ENCODE measurements around the gene ACBD4. TPM values are rescaled to one million over a fixed set of nuclear protein-coding genes. Genes with fewer than 3 reads are reported as not detected.

Gene ACBD4
- total RNA-seq, 2 experiments from 2014 or later: 12.3 to 12.7 TPM

DNA sequence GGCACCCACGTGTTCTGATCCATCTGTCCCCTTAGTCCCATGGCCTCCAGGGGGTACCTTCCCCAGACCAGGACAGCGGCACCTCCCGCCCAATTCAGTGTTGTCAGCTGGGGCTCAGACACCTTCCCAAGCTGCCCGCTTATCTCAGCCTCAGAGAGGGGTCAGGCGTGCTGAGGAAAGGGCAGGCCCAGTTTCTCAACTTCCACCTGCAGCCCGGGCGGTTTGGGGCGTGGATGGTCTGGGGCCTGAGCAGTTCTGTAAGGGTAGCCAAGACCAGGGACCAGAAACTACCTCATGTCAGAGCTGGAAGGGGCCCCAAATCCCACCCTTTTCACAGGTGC lies 8.3 kb upstream of the ACBD4 start:
- intact Hi-C loops (cut with micrococcal nuclease): no loop called here
- H3K27me3 Mint-ChIP-seq (ENCODE audit: low read depth): peaks cover 4% of the 10 kb centered on the region
- no peaks in the 10 kb centered on the region for H3K4me1 Mint-ChIP-seq (ENCODE audit: low read depth)
- H3K9me3 Mint-ChIP-seq: no peaks in the 10 kb centered on the region
- H3K36me3 Mint-ChIP-seq (ENCODE audit: low read depth): no peaks in the 10 kb centered on the region
- no peak overlapping the region for H3K27ac Mint-ChIP-seq
- CTCF ChIA-PET: no interaction called here
- DNase-seq: no peak
- H3K4me3 Mint-ChIP-seq: no peak overlapping the region

DNA sequence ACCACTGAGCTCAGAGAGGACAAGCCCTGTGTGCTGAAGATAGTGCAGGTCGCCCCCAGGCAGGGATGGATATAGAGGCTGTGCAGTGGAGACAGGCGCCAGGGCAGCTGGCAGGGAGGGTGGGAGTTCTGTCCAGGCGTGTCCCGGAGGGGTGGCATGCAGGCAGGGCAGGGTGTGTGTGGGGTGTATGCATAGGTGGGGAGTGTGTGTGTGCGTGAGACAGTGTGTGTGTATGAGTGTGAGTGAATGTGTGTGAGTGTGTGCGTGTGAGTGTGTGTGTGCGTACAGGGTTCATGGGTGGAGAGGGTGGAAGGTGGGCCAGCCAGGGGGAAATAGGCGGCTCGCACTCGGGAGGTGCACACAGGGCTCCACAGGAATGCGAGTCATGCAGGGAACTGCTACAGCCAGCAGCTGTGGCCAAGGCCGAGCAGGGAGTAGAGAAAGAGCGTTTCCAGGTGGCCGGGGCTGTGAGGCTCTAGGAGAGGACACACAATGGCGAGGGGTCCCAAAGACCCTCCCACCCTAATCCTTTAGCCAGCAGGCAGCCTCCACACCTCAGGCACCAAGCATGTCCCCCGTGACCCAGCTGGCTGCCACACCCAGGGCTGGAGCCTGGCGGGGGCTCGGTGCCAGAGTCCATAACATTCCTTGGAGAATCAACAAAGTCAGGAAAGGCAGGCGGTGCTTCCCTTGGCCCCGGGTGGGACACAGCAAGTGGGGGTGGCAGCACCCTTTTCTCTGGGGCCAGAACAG lies 7.8 kb upstream of the ACBD4 start:
- no peak overlapping the region for H3K4me3 Mint-ChIP-seq
- peaks cover 4% of the 10 kb centered on the region for H3K27me3 Mint-ChIP-seq (ENCODE audit: low read depth)
- H3K4me1 Mint-ChIP-seq (ENCODE audit: low read depth): no peaks in the 10 kb centered on the region
- CTCF ChIA-PET: interaction anchor here (0.6 kb wide), 1 partner anchor 10 kb away, joined by 3 read pairs; no protein-coding TSS in a partner anchor
- no peaks in the 10 kb centered on the region for H3K36me3 Mint-ChIP-seq (ENCODE audit: low read depth)
- H3K27ac Mint-ChIP-seq: no peak overlapping the region
- no peaks in the 10 kb centered on the region for H3K9me3 Mint-ChIP-seq
- intact Hi-C loops (cut with micrococcal nuclease): no loop called here
- no peak for DNase-seq

DNA sequence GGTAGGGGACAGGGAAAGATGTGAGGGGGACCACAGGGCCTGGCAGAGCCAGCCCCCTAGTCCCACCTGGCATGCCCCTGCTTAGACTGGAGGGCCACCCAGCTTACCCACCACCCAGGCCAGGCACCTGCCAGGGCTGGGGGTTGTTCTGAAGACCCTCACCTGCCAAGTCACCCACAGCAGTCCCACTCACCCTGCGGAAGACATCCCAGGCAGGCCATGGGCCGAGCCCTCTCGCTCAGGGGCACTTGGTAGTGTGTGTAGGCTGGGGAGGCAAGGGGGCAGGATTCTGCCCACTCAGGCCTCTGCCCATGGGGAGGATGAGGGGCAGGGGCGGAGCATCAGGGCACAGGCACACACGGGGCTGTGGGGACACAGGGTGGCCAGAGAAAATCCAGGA lies 7.2 kb upstream of the ACBD4 start:
- DNase-seq: no peak
- no peaks in the 10 kb centered on the region for H3K36me3 Mint-ChIP-seq (ENCODE audit: low read depth)
- H3K9me3 Mint-ChIP-seq: no peaks in the 10 kb centered on the region
- peaks cover 4% of the 10 kb centered on the region for H3K27me3 Mint-ChIP-seq (ENCODE audit: low read depth)
- peaks cover 1% of the 10 kb centered on the region for H3K4me1 Mint-ChIP-seq (ENCODE audit: low read depth)
- CTCF ChIA-PET: interaction anchor here (0.6 kb wide), 1 partner anchor 10 kb away, joined by 3 read pairs; no protein-coding TSS in a partner anchor
- no peak overlapping the region for H3K27ac Mint-ChIP-seq
- no peak overlapping the region for H3K4me3 Mint-ChIP-seq
- intact Hi-C loops (cut with micrococcal nuclease): no loop called here

DNA sequence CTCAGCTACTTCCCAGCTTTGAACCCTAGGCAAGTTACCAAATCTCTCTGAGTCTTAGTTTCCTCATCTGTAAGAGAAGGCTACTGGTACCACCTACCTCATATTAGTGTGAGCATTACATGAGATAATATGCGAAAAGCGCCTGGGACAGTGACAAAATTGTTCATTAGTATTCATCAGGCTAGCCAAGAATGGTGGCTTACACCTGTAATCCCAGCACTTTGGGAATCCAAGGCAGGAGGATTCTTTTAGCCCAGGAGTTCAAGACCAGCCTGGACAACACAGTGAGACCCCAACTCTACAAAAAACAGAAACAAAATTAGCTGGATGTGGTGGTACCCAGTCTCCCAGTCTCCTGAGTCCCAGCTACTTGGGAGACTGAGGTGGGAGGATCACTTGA lies 6.5 kb upstream of the ACBD4 start:
- Mint-ChIP-seq H3K36me3 (ENCODE audit: low read depth) (no peaks in the 10 kb centered on the region), H3K9me3 (no peaks in the 10 kb centered on the region), H3K4me1 (ENCODE audit: low read depth) (peaks cover 5% of the 10 kb centered on the region), H3K4me3 (no peak overlapping the region), H3K27me3 (ENCODE audit: low read depth) (peaks cover 4% of the 10 kb centered on the region), H3K27ac (no peak overlapping the region)
- CTCF ChIA-PET: interaction anchor here (1.2 kb wide), 1 partner anchor 69 kb away, joined by 3 read pairs; no protein-coding TSS in a partner anchor
- DNase-seq: no peak
- intact Hi-C loops (cut with micrococcal nuclease): no loop called here

DNA sequence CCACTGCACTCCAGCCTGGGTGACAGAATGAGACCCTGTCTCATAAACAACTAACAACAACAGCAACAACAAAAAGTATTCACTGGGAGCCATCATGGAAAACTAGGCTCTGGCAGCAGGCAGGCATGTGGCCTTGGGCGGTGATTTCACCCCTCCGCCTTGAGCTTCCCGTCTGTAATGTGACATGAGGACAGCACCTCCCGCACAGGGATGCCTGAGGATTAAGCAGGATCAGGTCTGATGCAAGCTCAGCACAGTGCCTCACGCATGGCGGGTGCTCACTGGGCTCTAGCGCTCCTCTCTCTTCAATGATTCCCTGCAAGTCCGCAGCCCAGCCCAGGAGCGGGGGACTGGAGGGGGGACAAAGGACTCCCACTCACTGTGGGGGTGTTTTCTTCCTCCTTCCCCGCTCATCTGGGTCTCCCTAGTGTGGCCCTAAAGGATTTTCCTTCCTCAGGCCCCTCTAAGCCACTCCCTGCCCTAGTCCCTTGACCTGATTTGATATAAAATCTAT lies 6.0 kb upstream of the ACBD4 start:
- CTCF ChIA-PET: interaction anchor here (0.5 to 1.2 kb wide), 2 partner anchors 11 to 68 kb away, joined by 3 to 4 read pairs; no protein-coding TSS in a partner anchor
- intact Hi-C loops (cut with micrococcal nuclease): no loop called here
- H3K4me1 Mint-ChIP-seq (ENCODE audit: low read depth): peaks cover 5% of the 10 kb centered on the region
- H3K27me3 Mint-ChIP-seq (ENCODE audit: low read depth): peaks cover 4% of the 10 kb centered on the region
- no peaks in the 10 kb centered on the region for H3K36me3 Mint-ChIP-seq (ENCODE audit: low read depth)
- no peak for DNase-seq
- H3K4me3 Mint-ChIP-seq: no peak overlapping the region
- H3K27ac Mint-ChIP-seq: no peak overlapping the region
- no peaks in the 10 kb centered on the region for H3K9me3 Mint-ChIP-seq

DNA sequence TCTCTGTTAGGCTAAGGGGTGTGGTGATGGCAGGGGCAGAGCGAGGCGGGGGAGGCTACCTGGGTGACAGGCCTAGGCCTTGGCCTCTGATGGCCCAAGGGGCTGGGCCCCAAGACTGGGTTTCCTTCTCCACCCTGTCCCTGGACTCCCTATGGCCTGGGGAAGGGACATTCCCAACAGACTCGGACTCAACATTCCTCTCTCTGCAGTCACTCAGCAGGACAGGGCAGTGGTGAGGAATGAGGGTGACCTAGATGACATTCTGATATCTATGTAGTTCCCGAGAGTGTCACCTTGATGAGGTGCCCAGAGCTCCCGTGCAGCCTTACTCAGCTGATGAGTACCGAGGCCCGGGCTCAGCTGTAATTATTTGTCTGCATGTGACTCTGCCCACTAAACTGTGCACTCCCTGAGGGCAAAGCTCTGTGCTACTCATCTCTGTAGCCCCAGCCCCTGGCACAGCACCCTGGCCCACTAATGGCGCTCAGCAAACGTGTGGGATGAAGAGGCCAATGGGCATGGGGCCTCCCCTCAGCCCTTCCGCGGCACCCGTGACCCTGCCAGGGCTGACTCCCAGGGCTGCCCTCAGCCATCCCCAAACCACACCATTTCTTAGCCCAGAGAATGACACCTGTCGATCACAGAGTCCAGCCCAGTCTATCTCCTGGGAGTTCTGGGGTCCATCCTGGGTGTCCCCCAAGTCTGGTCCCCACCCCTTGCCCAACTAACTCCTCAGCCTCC lies 5.4 kb upstream of the ACBD4 start:
- Mint-ChIP-seq H3K27ac (no peak overlapping the region), H3K9me3 (no peaks in the 10 kb centered on the region), H3K4me1 (ENCODE audit: low read depth) (peaks cover 5% of the 10 kb centered on the region), H3K27me3 (ENCODE audit: low read depth) (peaks cover 4% of the 10 kb centered on the region), H3K4me3 (no peak overlapping the region), H3K36me3 (ENCODE audit: low read depth) (no peaks in the 10 kb centered on the region)
- intact Hi-C loops (cut with micrococcal nuclease): no loop called here
- CTCF ChIA-PET: interaction anchor here (0.5 to 1.2 kb wide), 4 partner anchors 11 to 68 kb away, joined by 3 to 5 read pairs (median 4); no protein-coding TSS in a partner anchor
- no peak for DNase-seq

DNA sequence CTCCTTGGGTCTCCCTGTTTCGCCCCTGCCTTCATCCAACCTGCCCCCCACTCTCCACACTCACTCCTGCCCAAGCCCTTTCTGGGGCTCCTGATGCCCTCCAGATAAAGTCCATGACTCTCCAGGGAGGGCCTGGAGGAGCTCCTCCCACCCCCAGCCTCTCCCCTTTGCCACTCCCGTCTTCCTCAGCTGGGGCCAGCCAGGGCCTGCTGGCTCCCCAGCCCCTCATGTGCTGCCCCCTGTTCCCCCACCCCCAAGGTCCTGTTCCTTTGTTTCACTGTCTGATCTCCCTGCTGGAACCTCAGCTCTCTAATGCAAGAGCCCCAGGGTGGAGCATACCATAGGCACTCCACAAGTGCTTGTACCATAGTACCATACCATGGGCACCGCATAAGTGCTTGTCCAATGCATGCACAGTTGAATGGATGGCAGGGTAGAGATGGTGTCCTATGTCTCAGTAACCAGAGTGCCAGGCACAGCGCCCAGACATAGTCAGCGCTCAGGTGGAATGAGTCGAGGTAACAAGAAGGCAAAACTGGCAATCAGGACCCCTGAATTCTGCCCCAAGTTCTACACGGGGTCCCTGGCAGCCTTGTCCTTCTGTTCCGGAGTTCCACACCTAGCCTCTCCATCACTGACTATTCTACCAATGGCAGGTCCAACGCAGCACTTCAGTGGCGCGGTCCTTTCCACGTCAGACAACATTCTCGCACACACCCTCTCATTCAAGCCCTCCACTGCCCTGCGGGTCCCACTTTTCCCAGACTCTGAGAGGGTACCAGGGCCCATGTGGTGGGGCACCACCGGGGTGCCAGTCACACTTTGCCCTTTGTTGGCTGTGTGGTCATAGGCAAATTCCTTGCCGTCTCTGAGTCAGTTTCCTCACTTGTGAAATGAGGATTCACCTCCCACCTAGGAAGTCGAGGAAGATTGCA lies 4.5 kb upstream of the ACBD4 start:
- Mint-ChIP-seq H3K27me3 (ENCODE audit: low read depth) (peaks cover 4% of the 10 kb centered on the region), H3K36me3 (ENCODE audit: low read depth) (no peaks in the 10 kb centered on the region), H3K9me3 (no peaks in the 10 kb centered on the region), H3K4me3 (peak overlapping the region; percentile 47), H3K27ac (no peak overlapping the region), H3K4me1 (ENCODE audit: low read depth) (peaks cover 6% of the 10 kb centered on the region)
- no peak for DNase-seq
- CTCF ChIA-PET: interaction anchor here (1.0 to 10.2 kb wide), 4 partner anchors 12 to 214 kb away, joined by 3 to 252 read pairs (median 4); partner anchors contain the start of genes HEXIM1 and HEXIM2
- intact Hi-C loops (cut with micrococcal nuclease): no loop called here

DNA sequence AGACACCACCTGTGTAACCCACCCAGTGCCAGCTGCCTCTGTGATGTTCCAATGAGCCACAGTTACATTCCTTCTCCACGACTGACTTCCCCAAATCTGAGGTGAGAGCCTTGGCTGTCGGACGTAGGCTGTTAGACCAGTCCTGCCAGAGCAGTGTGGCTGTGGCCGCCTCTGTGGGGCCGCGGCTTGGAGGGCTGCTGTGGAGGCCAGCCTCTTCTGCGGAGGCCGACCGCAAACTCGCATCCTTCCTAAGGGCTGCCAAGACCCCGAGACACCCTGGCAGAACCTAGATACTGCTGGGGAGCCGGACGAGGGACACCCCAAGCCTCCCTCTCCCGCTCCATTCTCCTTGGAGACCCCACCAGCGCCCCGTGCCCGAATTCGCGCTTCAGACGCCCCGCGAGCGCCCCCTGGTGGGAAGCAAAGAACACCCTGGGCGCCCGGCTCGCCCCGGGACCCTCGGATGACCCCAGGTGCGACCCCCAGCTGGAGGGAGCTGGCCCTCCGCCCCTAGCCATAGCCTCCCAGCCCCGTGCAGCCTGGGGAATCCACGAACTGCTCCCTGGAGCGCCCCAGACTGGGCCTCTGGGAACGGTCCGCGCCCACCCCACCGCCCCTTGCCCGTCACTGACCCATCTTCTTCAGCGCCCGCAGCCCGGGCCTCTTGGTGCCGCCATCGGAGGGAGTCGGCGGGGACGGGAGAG lies 3.7 kb upstream of the ACBD4 start:
- Mint-ChIP-seq H3K36me3 (ENCODE audit: low read depth) (no peaks in the 10 kb centered on the region), H3K27ac (no peak overlapping the region), H3K27me3 (ENCODE audit: low read depth) (peaks cover 4% of the 10 kb centered on the region), H3K9me3 (no peaks in the 10 kb centered on the region), H3K4me1 (ENCODE audit: low read depth) (peaks cover 8% of the 10 kb centered on the region), H3K4me3 (peak overlapping the region; percentile 47)
- CTCF ChIA-PET: interaction anchor here (1.0 to 10.2 kb wide), 5 partner anchors 23 to 215 kb away, joined by 3 to 252 read pairs (median 4); partner anchors contain the start of genes HEXIM1 and HEXIM2
- peak; percentile 58 for DNase-seq
- intact Hi-C loops (cut with micrococcal nuclease): loop anchor here (1.0 kb wide), 1 partner anchor 211 kb away; no protein-coding TSS in a partner anchor

DNA sequence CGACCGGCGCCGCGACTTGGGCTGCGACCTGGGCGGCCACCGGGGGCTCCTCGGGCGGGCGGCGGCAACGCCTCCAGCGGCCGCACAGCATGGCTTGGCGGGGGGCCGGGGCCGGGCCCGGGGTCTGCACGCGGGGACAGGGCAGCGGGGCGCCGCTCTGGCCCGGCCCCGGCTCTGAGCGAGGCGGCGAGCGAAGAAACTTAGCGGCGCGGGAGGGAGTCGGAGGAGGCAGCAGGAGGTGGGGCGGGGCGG lies 3.2 kb upstream of the ACBD4 start, which contains the start of gene PLCD3:
TSS of gene PLCD3 (minus strand) at position 196 of the 252 bp plus-strand sequence. CDS start at position 91, 105 bp downstream.
- DNase-seq: no peak
- H3K27me3 Mint-ChIP-seq (ENCODE audit: low read depth): peaks cover 4% of the 10 kb centered on the region
- CTCF ChIA-PET: interaction anchor here (0.6 to 10.2 kb wide), 7 partner anchors 23 to 215 kb away, joined by 3 to 252 read pairs (median 4); partner anchors contain the start of genes HEXIM1 and HEXIM2
- peak within 1 kb of the TSS; percentile 89 for H3K4me3 Mint-ChIP-seq
- peak within 1 kb of the TSS; percentile 69 for H3K27ac Mint-ChIP-seq
- intact Hi-C loops (cut with micrococcal nuclease): loop anchor here (1.0 kb wide), 1 partner anchor 212 kb away; no protein-coding TSS in a partner anchor
- no peaks in the 10 kb centered on the region for H3K9me3 Mint-ChIP-seq
- H3K36me3 Mint-ChIP-seq (ENCODE audit: low read depth): no peaks in the 10 kb centered on the region
- peaks cover 8% of the 10 kb centered on the region for H3K4me1 Mint-ChIP-seq (ENCODE audit: low read depth)

DNA sequence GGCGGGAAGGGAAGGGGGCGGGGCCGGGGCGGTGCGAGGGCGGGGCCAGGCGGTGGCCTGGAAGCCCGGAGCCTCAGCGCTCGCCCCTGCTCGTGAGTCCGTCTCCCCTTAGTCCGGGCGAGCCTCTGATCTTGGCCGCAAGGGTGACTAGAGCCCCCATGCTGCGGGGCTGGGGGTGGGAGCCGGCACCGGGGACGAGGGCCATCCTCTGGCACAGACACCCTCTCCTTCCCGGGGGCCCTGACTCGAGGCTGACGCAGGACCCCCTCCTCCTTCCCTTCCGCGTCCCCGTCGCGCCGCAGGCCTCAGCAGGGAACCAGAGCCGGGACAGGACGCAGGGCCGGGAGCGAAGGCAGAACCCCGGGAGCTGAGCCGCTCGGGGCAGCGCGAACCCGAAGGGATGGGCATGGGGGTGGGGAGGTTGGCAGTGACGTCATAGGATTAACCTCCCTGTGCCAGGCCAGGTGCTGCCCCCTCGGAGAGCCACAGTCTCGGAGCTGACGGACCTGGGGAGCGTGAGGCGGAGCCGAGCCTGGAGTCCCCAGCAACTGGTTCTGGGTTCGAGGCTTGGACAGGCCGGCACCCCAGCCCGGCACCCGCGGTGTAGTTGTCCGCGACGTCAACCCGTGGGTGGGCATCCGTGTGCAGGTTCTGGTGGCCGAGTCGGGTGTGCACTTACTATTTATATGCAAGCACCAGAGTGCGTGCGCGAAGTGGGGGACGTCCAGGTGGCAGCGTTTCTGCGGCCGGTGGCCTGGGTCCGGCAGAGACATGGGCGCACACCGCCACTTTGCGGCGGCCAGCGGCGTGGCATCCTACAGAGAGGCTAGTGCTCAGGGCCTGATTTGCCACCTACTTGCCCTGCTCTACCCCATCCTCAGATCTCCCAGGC lies 2.7 kb upstream of the ACBD4 start:
- DNase-seq: peak; percentile 75
- Mint-ChIP-seq H3K4me3 (peak overlapping the region; percentile 89), H3K36me3 (ENCODE audit: low read depth) (no peaks in the 10 kb centered on the region), H3K4me1 (ENCODE audit: low read depth) (peaks cover 8% of the 10 kb centered on the region), H3K27me3 (ENCODE audit: low read depth) (peaks cover 4% of the 10 kb centered on the region), H3K9me3 (no peaks in the 10 kb centered on the region), H3K27ac (peak overlapping the region; percentile 69)
- CTCF ChIA-PET: interaction anchor here (0.6 to 10.2 kb wide), 9 partner anchors 22 to 287 kb away, joined by 3 to 255 read pairs (median 4); partner anchors contain the start of genes HEXIM1 and HEXIM2
- intact Hi-C loops (cut with micrococcal nuclease): loop anchor here (1.0 kb wide), 3 partner anchors 83 to 234 kb away; partner anchors contain the start of gene EFTUD2

All from activated naive CD4-positive, alpha-beta T cell treated with anti-CD3 and anti-CD28 coated beads for 36 hours (primary cell).